Upper lobe of left lung (tissue), 4 donors: ENCODE results near the gene TREH.

Experiments
- CTCF ChIP-seq, 6 experiments: fragments of 450-650 bp in 4 of 6; fragments of 200-600 bp in 2 of 6; sonication (generic) in 2 of 6; IDR thresholded peaks; one replicate each; pipeline ENCODE4 v1.5.1; 2016 to 2019; ENCODE audit warnings: antibody characterized with exemption in 6 of 6
- EP300 ChIP-seq, 4 donors: sonication (generic); formaldehyde crosslinking; IDR thresholded peaks; one replicate each; pipeline ENCODE4 v1.5.1; 2017; ENCODE audit warnings: antibody characterized with exemption in 4 of 4, control low read depth in 2 of 4
- POLR2A ChIP-seq, 4 donors: fragments of 450-650 bp; IDR thresholded peaks; one replicate each; pipeline ENCODE4 v1.5.1; 2016 to 2017; ENCODE audit warnings: antibody characterized with exemption in 4 of 4, mild to moderate bottlenecking in 2 of 4
- POLR2AphosphoS5 ChIP-seq, 2 donors: sonication (generic); formaldehyde crosslinking; IDR thresholded peaks; one replicate each; pipeline ENCODE4 v1.5.1; 2017; ENCODE audit warnings: antibody characterized with exemption in 2 of 2

GRCh38 chr11:118645066-118645715 lies 34.3 kb downstream of the TREH start:
- TF ChIP-seq CTCF (IDR thresholded peaks at IDR 0.05) (no peak), POLR2A (IDR thresholded peaks at IDR 0.05) (no peak), EP300 (IDR thresholded peaks at IDR 0.05) (no peak), POLR2AphosphoS5 (IDR thresholded peaks at IDR 0.05) (no peak)
